ENCODE results near the gene SLC43A1. TPM values are rescaled to one million over a fixed set of nuclear protein-coding genes. Genes with fewer than 3 reads are reported as not detected.

SLC43A1 gene
- total and polyA plus RNA-seq, 2 of the 4 experiments (the other 2 are of a cell fraction) = 10.0 to 17.0 TPM

- Histone ChIP-seq H3K9ac (ENCODE audit: low read depth, low read length) (no peak overlapping the region), H2BK5ac (ENCODE audit: low read depth, low read length, poor library complexity, severe bottlenecking) (no peak overlapping the region), H2BK120ac (ENCODE audit: low read depth, low read length) (no peak overlapping the region), H3K27me3 (ENCODE audit: control insufficient read depth, insufficient read depth, low read length) (peaks cover 53% of the 10 kb centered on the region), H4K8ac (ENCODE audit: low read depth in 2 of 2, low read length in 2 of 2) (no peak overlapping the region), H4K91ac (ENCODE audit: insufficient read depth, low read depth, low read length) (no peak overlapping the region), H3K23ac (ENCODE audit: low read depth, low read length) (no peak overlapping the region), H3K79me1 (ENCODE audit: low read depth in 1 of 2, low read length in 2 of 2) (no peaks in the 10 kb centered on the region), H3K18ac (ENCODE audit: low read depth, low read length) (no peak overlapping the region), H3K4ac (ENCODE audit: low read depth, low read length) (no peak overlapping the region), H2AFZ (replicated peaks; ENCODE audit: low read length, poor library complexity) (no peak overlapping the region), H4K20me1 (ENCODE audit: insufficient read depth, low read length) (no peaks in the 10 kb centered on the region; the same call in 1 of the 2 replicates), H3K4me3 (ENCODE audit: insufficient read depth, low read depth, low read length) (no peak overlapping the region), H2AK9ac (replicated peaks; ENCODE audit: low read depth, low read length, poor library complexity) (no peak overlapping the region), H3K36me3 (ENCODE audit: control insufficient read depth, insufficient read depth, low read length) (peaks cover 4% of the 10 kb centered on the region; the same call in 1 of the 2 replicates), H2BK15ac (ENCODE audit: low read depth, low read length) (no peak overlapping the region), H3K9me1 (ENCODE audit: insufficient read depth, low read length) (no peaks in the 10 kb centered on the region), H3K4me1 (ENCODE audit: control insufficient read depth, insufficient read depth, low read length) (no peaks in the 10 kb centered on the region), H3K14ac (replicated peaks; ENCODE audit: low read depth, low read length) (no peak overlapping the region), H3K27ac (ENCODE audit: insufficient read depth, low read length) (no peak overlapping the region), H3K9me3 (ENCODE audit: control insufficient read depth, insufficient read depth, low read length) (no peaks in the 10 kb centered on the region), H3K56ac (ENCODE audit: extremely low read depth, insufficient read depth, low read length) (no peak overlapping the region), H4K5ac (ENCODE audit: low read depth, low read length) (no peak overlapping the region), H2BK20ac (ENCODE audit: low read depth, low read length) (no peak overlapping the region), H3K4me2 (ENCODE audit: low read depth, low read length) (no peak overlapping the region), H2AK5ac (ENCODE audit: low read depth, low read length) (no peak overlapping the region)
- DNase-seq = no peak
- TF ChIP-seq MAFK (IDR thresholded peaks at IDR 0.05; ENCODE audit: low read depth, low read length) (no peak), MXI1 (IDR thresholded peaks at IDR 0.05; ENCODE audit: borderline replicate concordance, low read depth, low read length) (no peak), NFE2L2 (IDR thresholded peaks at IDR 0.05; ENCODE audit: low read depth, low read length) (no peak), RFX5 (IDR thresholded peaks at IDR 0.05; ENCODE audit: low read depth, low read length) (no peak), POLR2A (IDR thresholded peaks at IDR 0.05; ENCODE audit: low read depth, low read length) (no peak), FOS (IDR thresholded peaks at IDR 0.05; ENCODE audit: low read depth, low read length) (no peak), ELK1 (IDR thresholded peaks at IDR 0.05; ENCODE audit: borderline replicate concordance, low read depth, low read length) (no peak), CTCF (conservative IDR thresholded peaks at IDR 0.05; ENCODE audit: low read depth, low read length) (no peak), USF2 (IDR thresholded peaks at IDR 0.05; ENCODE audit: low read depth, low read length) (no peak), RCOR1 (IDR thresholded peaks at IDR 0.05; ENCODE audit: insufficient replicate concordance, low read length) (no peak), CEBPB (IDR thresholded peaks at IDR 0.05; ENCODE audit: low read depth, low read length) (no peak), CHD1 (IDR thresholded peaks at IDR 0.05; ENCODE audit: low read depth, low read length) (no peak), RAD21 (IDR thresholded peaks at IDR 0.05; ENCODE audit: low read length) (no peak), SMC3 (IDR thresholded peaks at IDR 0.05; ENCODE audit: low read depth, low read length) (no peak), BHLHE40 (IDR thresholded peaks at IDR 0.05; ENCODE audit: low read depth, low read length) (no peak), MAZ (IDR thresholded peaks at IDR 0.05; ENCODE audit: borderline replicate concordance, low read depth, low read length) (no peak)
- in situ Hi-C loops (cut with MboI; ENCODE audit: low sequenced_read_pairs) = loop anchor here (25.0 kb wide), 1 partner anchor 1032 kb away; the partner anchor contains the start of gene OR5B21
- ATAC-seq (ENCODE audit: low read depth) = no peak
- intact Hi-C loops (cut with micrococcal nuclease) = loop anchor here (1.0 kb wide), 1 partner anchor 23 kb away; no protein-coding TSS in a partner anchor
- no CpG with 5 or more reads among the region's 4 CpGs for WGBS, 2 experiments (ENCODE audit: extremely low coverage in 2 of 2, insufficient read length in 1 of 2)
- dilution Hi-C loops (cut with HindIII; ENCODE audit: low sequenced_read_pairs, unreplicated experiment) = no loop called here
- CTCF ChIA-PET = interaction anchor here (1.0 kb wide), 1 partner anchor 20 kb away, joined by 4 read pairs; the partner anchor contains the start of gene RTN4RL2
- POLR2A ChIA-PET (ENCODE audit: unreplicated experiment) = no interaction called here
- no TSS peak for BruUV-seq (replicated peaks)
Observed at GRCh38 chr11:57479911-57480310, 35.6 kb downstream of the SLC43A1 start.
